ENCODE results near the gene CENPX. TPM values are rescaled to one million over a fixed set of nuclear protein-coding genes. Genes with fewer than 3 reads are reported as not detected.

The CENPX gene
- total and polyA plus RNA-seq, 2 of the 13 experiments (the other 11 are each of a cell fraction or from before 2014, with no cell fraction given), result 92.7 to 170 TPM

- no peak for TF ChIP-seq ZHX1 (CRISPR knock-in tag; IDR thresholded peaks at IDR 0.05; ENCODE audit: low read depth)
- TF ChIP-seq HBP1 (CRISPR knock-in tag; IDR thresholded peaks at IDR 0.05; ENCODE audit: low read depth), result no peak
- TF ChIP-seq NR0B2 (CRISPR knock-in tag; IDR thresholded peaks at IDR 0.05), result no peak
- no peak for TF ChIP-seq ZBTB3 (CRISPR knock-in tag; IDR thresholded peaks at IDR 0.05; ENCODE audit: borderline replicate concordance, low read depth)
- TF ChIP-seq SNAPC4 (CRISPR knock-in tag; IDR thresholded peaks at IDR 0.05), result no peak
- no peak for TF ChIP-seq ZNF383 (CRISPR knock-in tag; IDR thresholded peaks at IDR 0.05; ENCODE audit: borderline replicate concordance)
- TF ChIP-seq FOXJ3 (CRISPR knock-in tag; IDR thresholded peaks at IDR 0.05; ENCODE audit: borderline replicate concordance), result no peak
- no peak for TF ChIP-seq ZBTB39 (CRISPR knock-in tag; IDR thresholded peaks at IDR 0.05)
- no peak for TF ChIP-seq TEF (CRISPR knock-in tag; IDR thresholded peaks at IDR 0.05)
- TF ChIP-seq KLF9 (CRISPR knock-in tag; IDR thresholded peaks at IDR 0.05; ENCODE audit: low read depth), result no peak
- TF ChIP-seq RBM39 (IDR thresholded peaks at IDR 0.05; ENCODE audit: low read depth, low read length, poor library complexity, severe bottlenecking), result no peak
- TF ChIP-seq ZSCAN21 (CRISPR knock-in tag; IDR thresholded peaks at IDR 0.05; ENCODE audit: borderline replicate concordance), result no peak
- no peak for TF ChIP-seq SETDB1 (CRISPR knock-in tag; IDR thresholded peaks at IDR 0.05; ENCODE audit: borderline replicate concordance)
- TF ChIP-seq PLSCR1 (CRISPR knock-in tag; IDR thresholded peaks at IDR 0.05; ENCODE audit: borderline replicate concordance), result no peak
Measured at GRCh38 chr17:81996232-81996756, 26.4 kb downstream of the CENPX start (continued).

All from HepG2 (cell line).